CD14-positive monocyte (primary cell): ENCODE results near the gene BRDT. TPM values are rescaled to one million over a fixed set of nuclear protein-coding genes. Genes with fewer than 3 reads are reported as not detected.

ENCODE experiments used
- DNase-seq, 3 donors: peaks; one replicate each; pipeline ENCODE4 v3.0.0-alpha.2; 2011 to 2022
- H2AFZ ChIP-seq: 2 replicates; pipeline ENCODE4 v1.6.0; 2012; ENCODE audit warnings: mild to moderate bottlenecking, low read depth, low read length, inconsistent platforms; ENCODE audit not compliant: insufficient read depth, poor library complexity, severe bottlenecking
- H3K27ac ChIP-seq, 2 donors: 1 replicate in 1 of 2; 2 replicates in 1 of 2; pipeline ENCODE4 v1.5.1; 2012 to 2013; ENCODE audit warnings: low read length in 2 of 2, control low read depth in 1 of 2, inconsistent platforms in 1 of 2, low read depth in 1 of 2, mild to moderate bottlenecking in 1 of 2
- H3K27me3 ChIP-seq, 2 donors: one replicate each; pipeline versions ENCODE4 v1.6.0 to v1.6.1; 2011 to 2013; ENCODE audit warnings: low read length in 2 of 2; ENCODE audit not compliant: control insufficient read depth in 2 of 2, insufficient read depth in 2 of 2
- H3K36me3 ChIP-seq, 2 donors: replicated peaks in 1 of 2; 1 replicate in 1 of 2; 2 replicates in 1 of 2; pipeline versions ENCODE4 v1.5.1 to v1.6.1; 2012 to 2013; ENCODE audit warnings: low read length in 2 of 2, control low read depth in 1 of 2, inconsistent platforms in 1 of 2, mild to moderate bottlenecking in 1 of 2; ENCODE audit not compliant: insufficient read depth in 2 of 2, control insufficient read depth in 1 of 2
- H3K4me1 ChIP-seq, 2 donors: 1 replicate in 1 of 2; 2 replicates in 1 of 2; pipeline versions ENCODE4 v1.5.1 to v1.6.1; 2012 to 2013; ENCODE audit warnings: low read length in 2 of 2, control low read depth in 1 of 2, inconsistent platforms in 1 of 2, mild to moderate bottlenecking in 1 of 2, moderate library complexity in 1 of 2; ENCODE audit not compliant: insufficient read depth in 2 of 2, control insufficient read depth in 1 of 2
- H3K4me2 ChIP-seq: replicated peaks from 2 replicates; pipeline ENCODE3; 2012; ENCODE audit warnings: low read length, moderate library complexity, mild to moderate bottlenecking; ENCODE audit not compliant: poor library complexity, severe bottlenecking; ENCODE audit errors: extremely low read depth
- H3K4me3 ChIP-seq, 3 experiments: fragments of 200-600 bp in 1 of 3; sonication (generic) in 1 of 3; replicated peaks in 1 of 3; 1 replicate in 2 of 3; 2 replicates in 1 of 3; pipeline ENCODE4 v1.5.1; 2011 to 2013; ENCODE audit warnings: low read length in 3 of 3, mild to moderate bottlenecking in 3 of 3, control low read depth in 2 of 3, low read depth in 2 of 3, inconsistent platforms in 1 of 3, moderate library complexity in 1 of 3
- H3K79me2 ChIP-seq: 2 replicates; pipeline ENCODE4 v1.6.0; 2012; ENCODE audit warnings: mild to moderate bottlenecking, control low read depth, inconsistent platforms, low read length, moderate library complexity; ENCODE audit not compliant: insufficient read depth
- H3K9ac ChIP-seq: 2 replicates; pipeline ENCODE4 v1.6.0; 2017; ENCODE audit warnings: low read length, mild to moderate bottlenecking; ENCODE audit not compliant: insufficient read depth, poor library complexity, severe bottlenecking
- H3K9me3 ChIP-seq, 2 donors: replicated peaks in 1 of 2; 1 replicate in 1 of 2; 2 replicates in 1 of 2; pipeline versions ENCODE4 v1.5.1 to v1.6.1; 2012 to 2013; ENCODE audit warnings: low read length in 2 of 2, control low read depth in 1 of 2; ENCODE audit not compliant: control insufficient read depth in 1 of 2, insufficient read depth in 1 of 2
- H4K20me1 ChIP-seq: 2 replicates; pipeline ENCODE4 v1.6.0; 2012; ENCODE audit warnings: mild to moderate bottlenecking, low read length, control low read depth, moderate library complexity; ENCODE audit not compliant: insufficient read depth
- H3K27ac Mint-ChIP-seq, 7 donors: one replicate each; pipeline ENCODE4 v1.8.0; 2020; ENCODE audit warnings: mild to moderate bottlenecking in 7 of 7, mixed read lengths in 7 of 7, moderate library complexity in 6 of 7, inconsistent platforms in 2 of 7
- H3K27me3 Mint-ChIP-seq, 3 donors: one replicate each; pipeline ENCODE4 v1.8.0; 2021 to 2022; ENCODE audit warnings: low read depth in 3 of 3, mild to moderate bottlenecking in 3 of 3, mixed read lengths in 3 of 3, moderate library complexity in 3 of 3, inconsistent platforms in 1 of 3
- H3K36me3 Mint-ChIP-seq, 2 donors: one replicate each; pipeline ENCODE4 v1.8.0; 2020; ENCODE audit warnings: mixed read lengths in 2 of 2, inconsistent platforms in 1 of 2, mild to moderate bottlenecking in 1 of 2
- H3K4me1 Mint-ChIP-seq: one replicate; pipeline ENCODE4 v1.8.0; 2020; ENCODE audit warnings: mild to moderate bottlenecking, mixed read lengths
- H3K4me3 Mint-ChIP-seq, 2 donors: one replicate each; pipeline ENCODE4 v1.8.0; 2020; ENCODE audit warnings: mild to moderate bottlenecking in 2 of 2, mixed read lengths in 2 of 2, moderate library complexity in 1 of 2
- H3K9me3 Mint-ChIP-seq, 7 donors: one replicate each; pipeline ENCODE4 v1.8.0; 2020 to 2022; ENCODE audit warnings: mixed read lengths in 7 of 7, mild to moderate bottlenecking in 6 of 7, moderate library complexity in 6 of 7, inconsistent platforms in 2 of 7
- WGBS: methylation state at CpG from one replicate; pipeline ENCODE4 v1.1.5; 2013; ENCODE audit warnings: missing lambda C conversion rate; ENCODE audit not compliant: insufficient coverage; 5-methylcytosine and 5-hydroxymethylcytosine counted together
- intact Hi-C, 2 donors: fragments of 100-400 bp; cut with micrococcal nuclease; formaldehyde crosslinking; loops; one replicate each; pipeline versions ENCODE4 v1.15.0 to v1.15.1; 2023
- polyA plus RNA-seq, 3 donors: library from polyadenylated mRNA; depleted of rRNA in 1 of 3; unstranded in 2 of 3; stranded (reverse) in 1 of 3; fragments of 300-500 nt in 2 of 3; fragments of >200 nt in 1 of 3; fragmentation: Illumina TruSeq in 2 of 3; gene quantifications; 1 replicate in 2 of 3; 2 replicates in 1 of 3; pipeline ENCODE4 v1.2.3, GENCODE V29; 2012 to 2021
- TF ChIP-seq, protein P1 (sequence below): fragments of 200-600 bp; IDR thresholded peaks from one replicate; pipeline ENCODE4 v1.8.0; 2022; ENCODE audit warnings: antibody characterized with exemption, mild to moderate bottlenecking

BRDT gene
- polyA plus RNA-seq, 3 donors: not detected

DNA sequence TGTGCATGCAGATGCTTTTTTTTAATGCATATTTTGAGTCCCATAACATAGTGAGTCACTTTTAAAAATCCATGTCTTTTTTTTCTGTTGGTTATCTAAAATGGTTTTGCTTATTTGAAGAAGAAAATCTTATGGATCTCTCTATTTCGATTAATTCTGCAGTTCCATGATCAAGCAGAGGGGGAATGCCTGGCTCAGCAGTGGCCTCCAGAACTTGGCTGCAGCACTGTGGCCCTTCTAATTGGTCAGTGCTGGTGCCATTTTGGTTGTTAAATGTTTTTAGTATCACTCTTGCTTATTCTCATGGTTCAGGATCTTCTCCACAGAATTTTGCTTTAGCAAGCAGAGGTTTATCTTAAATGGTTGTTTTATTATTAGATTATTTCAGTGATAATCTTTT is 91.8 kb downstream of the BRDT start:
- Histone ChIP-seq H3K27me3 (no peaks in the 10 kb centered on the region), H3K4me1 (no peaks in the 10 kb centered on the region), H3K4me3 (no peak overlapping the region), H3K9me3 (no peaks in the 10 kb centered on the region), H3K4me2 (no peak overlapping the region), H3K79me2 (no peaks in the 10 kb centered on the region), H3K36me3 (no peaks in the 10 kb centered on the region), H2AFZ (no peak overlapping the region), H3K27ac (no peak overlapping the region), H3K9ac (no peak overlapping the region), H4K20me1 (no peaks in the 10 kb centered on the region)
- Mint-ChIP-seq H3K36me3 (no peaks in the 10 kb centered on the region), H3K27me3 (peaks cover 2 to 5% (median 2%) of the 10 kb centered on the region in 3 donors), H3K4me1 (no peaks in the 10 kb centered on the region), H3K4me3 (no peak overlapping the region), H3K27ac (no peak overlapping the region), H3K9me3 (peaks cover 0 to 2% (median 0%) of the 10 kb centered on the region in 7 donors)
- TF ChIP-seq, protein P1, sequence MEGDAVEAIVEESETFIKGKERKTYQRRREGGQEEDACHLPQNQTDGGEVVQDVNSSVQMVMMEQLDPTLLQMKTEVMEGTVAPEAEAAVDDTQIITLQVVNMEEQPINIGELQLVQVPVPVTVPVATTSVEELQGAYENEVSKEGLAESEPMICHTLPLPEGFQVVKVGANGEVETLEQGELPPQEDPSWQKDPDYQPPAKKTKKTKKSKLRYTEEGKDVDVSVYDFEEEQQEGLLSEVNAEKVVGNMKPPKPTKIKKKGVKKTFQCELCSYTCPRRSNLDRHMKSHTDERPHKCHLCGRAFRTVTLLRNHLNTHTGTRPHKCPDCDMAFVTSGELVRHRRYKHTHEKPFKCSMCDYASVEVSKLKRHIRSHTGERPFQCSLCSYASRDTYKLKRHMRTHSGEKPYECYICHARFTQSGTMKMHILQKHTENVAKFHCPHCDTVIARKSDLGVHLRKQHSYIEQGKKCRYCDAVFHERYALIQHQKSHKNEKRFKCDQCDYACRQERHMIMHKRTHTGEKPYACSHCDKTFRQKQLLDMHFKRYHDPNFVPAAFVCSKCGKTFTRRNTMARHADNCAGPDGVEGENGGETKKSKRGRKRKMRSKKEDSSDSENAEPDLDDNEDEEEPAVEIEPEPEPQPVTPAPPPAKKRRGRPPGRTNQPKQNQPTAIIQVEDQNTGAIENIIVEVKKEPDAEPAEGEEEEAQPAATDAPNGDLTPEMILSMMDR: no peak
- 100% methylated on average over 1 of the region's 1 CpG for WGBS
- DNase-seq: no peak
- intact Hi-C loops: no loop called here

DNA sequence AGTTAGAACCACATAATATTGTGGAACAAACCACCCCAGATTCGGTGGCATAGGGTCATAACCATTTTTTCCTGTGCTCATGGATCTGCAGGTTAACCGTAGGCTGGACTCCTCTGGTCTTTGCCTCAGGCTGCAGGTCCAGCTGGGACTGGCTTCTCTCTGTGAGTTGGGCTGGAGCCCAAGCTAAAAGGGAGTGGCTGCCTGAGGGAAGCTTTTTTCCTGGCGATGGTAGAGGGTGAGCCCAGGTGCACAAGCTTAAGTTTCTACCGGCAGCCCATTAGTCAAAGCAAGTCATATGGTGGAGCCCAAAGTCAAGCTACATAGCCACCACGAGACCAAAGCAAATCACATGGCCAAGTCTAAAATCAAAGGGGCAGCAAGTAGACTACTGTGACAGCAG is 94.4 kb downstream of the BRDT start:
- Histone ChIP-seq H4K20me1 (no peaks in the 10 kb centered on the region), H2AFZ (no peak overlapping the region), H3K36me3 (no peaks in the 10 kb centered on the region), H3K4me2 (no peak overlapping the region), H3K9ac (no peak overlapping the region), H3K27me3 (no peaks in the 10 kb centered on the region), H3K4me3 (no peak overlapping the region), H3K27ac (no peak overlapping the region), H3K4me1 (no peaks in the 10 kb centered on the region), H3K9me3 (no peaks in the 10 kb centered on the region), H3K79me2 (no peaks in the 10 kb centered on the region)
- TF ChIP-seq, protein P1: no peak
- peaks cover 0 to 4% (median 2%) of the 10 kb centered on the region in 3 donors for H3K27me3 Mint-ChIP-seq
- H3K9me3 Mint-ChIP-seq: peaks cover 0 to 2% (median 0%) of the 10 kb centered on the region in 7 donors
- intact Hi-C loops: no loop called here
- 100% methylated on average over 2 of the region's 5 CpGs for WGBS
- H3K36me3 Mint-ChIP-seq: no peaks in the 10 kb centered on the region
- H3K27ac Mint-ChIP-seq: no peak overlapping the region
- H3K4me3 Mint-ChIP-seq: no peak overlapping the region
- no peak for DNase-seq
- H3K4me1 Mint-ChIP-seq: no peaks in the 10 kb centered on the region
